NCI-H774 (cell line): ENCODE results near the gene KSR1.
"Not testable (repeated sequence)": the region's sequence is repeated elsewhere in the genome, so short reads cannot be mapped to it uniquely, and the experiment has no call there.

Source experiments
- DNase-seq: peaks from one replicate; lab custom pipeline; 2025; lab: John Stamatoyannopoulos, UW

Gene KSR1

GRCh38 chr17:27455914-27456680 is at the start of gene KSR1:
TSS of gene KSR1 (plus strand) at chr17:27456448. CDS start at chr17:27456644, 196 bp downstream.
- DNase-seq: peak; percentile 85

GRCh38 chr17:27407916-27408864 is 48.1 kb upstream of the KSR1 start:
- DNase-seq: no peak

DNA sequence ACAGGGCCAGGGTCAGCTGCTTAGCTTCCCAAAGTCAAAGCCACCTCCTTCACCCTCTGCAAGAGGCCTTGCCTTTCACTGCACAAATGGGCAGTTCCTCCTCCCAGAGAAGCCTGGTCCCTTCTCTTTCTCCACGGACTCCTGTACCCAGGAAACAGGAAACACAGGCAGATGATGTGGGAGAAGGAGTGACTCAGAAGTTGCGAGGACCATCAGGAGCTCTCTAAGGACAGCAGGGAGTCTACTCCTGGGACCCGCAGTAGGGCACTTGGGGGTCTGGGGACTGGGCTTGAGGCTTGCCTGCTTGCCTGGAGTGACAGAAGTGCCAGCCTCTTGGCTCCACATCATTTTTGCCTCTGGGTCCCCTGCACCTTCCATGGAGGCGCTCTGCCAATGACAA is 47.4 kb upstream of the KSR1 start:
- DNase-seq: no peak

- DNase-seq: not testable (repeated sequence)
Measured at GRCh38 chr17:27412158-27412557, 44.1 kb upstream of the KSR1 start.

DNA sequence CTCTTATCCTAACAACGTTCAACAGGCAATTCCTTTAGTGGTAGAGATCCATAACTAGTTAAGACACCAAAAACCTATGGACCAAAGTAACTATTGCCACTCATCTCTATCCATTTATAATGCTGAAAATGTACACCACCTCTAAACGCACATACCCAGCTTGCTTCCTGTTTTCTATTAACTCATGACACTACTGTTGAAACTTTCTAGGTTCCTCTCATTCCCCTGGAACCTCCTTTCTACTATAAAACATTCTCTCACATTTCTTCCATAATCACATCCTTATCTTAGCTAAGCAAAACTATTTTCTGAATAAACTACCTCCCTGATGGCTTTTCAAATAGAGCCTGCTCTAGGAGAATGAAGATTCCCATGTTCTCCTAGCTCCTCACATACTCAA is 42.9 kb upstream of the KSR1 start:
- DNase-seq: no peak

DNA sequence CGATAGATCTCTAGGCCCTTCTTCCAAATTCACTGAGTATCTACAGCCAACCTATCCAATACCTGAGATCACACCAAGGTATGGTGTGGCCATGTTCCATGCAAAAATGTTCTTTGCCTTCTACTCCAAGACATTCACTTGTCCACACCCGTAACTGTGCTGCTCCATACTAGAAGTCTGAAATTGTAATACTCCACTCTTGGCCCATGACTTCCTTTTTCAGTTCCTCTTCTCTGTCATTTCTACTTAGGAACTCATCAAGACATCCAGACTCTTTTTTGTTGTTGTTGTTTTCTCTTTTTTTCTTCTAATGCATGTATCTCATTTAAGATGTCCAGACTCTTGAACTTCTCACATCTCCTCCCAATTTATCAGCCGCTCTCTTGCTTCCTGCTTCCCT is 42.5 kb upstream of the KSR1 start:
- no peak for DNase-seq

DNA sequence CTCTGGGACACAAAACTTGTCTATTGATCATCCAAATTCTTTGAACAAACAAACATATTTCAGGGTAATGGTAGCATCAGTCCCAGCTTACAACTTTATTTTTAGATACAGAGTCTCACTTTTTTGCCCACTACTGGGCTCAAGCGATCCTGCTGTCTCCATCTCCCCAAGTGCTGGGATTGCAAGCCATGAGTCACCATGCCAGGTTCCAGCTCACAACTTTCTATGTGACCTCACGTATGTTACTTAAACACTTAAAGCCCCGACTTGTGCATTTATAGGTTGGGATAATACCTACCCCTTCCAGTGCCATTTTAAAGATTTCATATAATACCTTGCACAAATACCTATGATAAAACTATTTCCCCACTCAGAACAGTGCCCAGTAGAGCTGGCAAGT is 42.0 kb upstream of the KSR1 start:
- no peak for DNase-seq

GRCh38 chr17:27414694-27415093 is 41.6 kb upstream of the KSR1 start:
- DNase-seq: no peak

- no peak for DNase-seq
Measured at GRCh38 chr17:27415120-27415795, 41.0 kb upstream of the KSR1 start.

- no peak for DNase-seq
Measured at GRCh38 chr17:27417596-27418365, 38.5 kb upstream of the KSR1 start.

DNA sequence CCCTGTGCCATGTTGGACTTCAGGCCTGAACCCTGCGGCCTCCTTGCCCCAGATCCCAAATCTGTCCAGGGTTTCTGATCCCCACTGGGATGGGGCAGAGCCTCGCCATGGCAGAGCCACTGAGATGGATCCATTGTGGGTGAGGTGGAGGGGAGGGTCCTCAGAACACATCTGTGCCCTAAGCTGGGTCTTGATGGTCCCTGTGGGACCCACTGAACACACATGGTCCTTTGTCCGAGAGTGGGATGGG is 38.0 kb upstream of the KSR1 start:
- no peak for DNase-seq

DNA sequence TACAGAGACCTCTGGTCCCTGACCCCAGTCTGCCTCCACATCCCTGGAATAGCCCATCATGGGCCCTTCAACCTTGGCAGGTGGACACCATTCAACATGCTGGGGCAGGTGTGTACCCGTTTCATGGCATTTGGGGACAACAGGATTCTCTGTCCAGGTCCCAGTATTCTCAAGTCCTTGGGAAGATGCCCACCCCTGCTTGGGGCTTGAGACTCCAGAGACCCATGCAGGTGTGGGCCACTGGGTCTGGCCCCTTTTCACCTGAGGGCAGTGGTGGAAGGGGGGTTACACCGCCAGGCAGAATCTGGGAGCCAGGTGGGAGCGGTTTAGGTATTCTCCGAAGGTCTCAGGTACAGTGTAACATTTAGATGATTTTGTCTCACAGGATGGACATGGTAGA is 37.1 kb upstream of the KSR1 start:
- no peak for DNase-seq

DNA sequence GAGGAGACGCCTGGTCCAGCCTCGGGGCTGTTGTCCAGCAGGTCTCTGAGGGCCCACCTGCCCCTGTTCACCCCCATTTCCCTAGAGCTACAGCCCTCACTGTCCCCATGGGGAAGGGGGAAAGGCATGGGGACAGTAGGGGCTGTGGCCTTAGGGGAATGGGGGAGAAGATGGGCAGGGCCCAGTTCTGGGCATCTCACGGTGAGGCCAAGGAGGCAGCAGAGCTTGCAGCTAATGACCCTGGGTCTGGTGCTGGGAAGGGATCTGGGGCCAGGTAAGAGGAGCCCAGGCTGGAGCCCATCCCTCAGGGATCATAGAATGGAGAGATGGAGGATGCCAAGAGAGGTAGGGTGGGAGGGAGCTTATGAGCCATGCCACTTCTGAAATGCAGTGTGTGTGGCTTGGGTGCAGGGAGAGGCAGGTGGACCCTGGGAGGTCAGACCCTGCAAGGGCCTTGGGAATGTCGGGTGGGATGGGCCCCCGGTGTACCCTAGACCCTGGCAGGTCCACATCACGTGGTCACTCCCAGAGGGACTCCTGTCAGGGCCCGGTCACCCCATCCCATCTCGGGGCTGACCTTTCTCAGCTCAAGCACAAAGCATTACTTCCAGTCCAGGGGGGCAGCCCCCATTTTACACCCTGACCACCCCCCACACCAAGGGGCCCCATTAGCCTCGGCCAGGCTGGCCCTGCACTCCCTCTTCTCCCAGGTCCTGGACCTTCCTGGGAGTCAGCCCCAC is 35.9 kb upstream of the KSR1 start:
- DNase-seq: no peak

DNA sequence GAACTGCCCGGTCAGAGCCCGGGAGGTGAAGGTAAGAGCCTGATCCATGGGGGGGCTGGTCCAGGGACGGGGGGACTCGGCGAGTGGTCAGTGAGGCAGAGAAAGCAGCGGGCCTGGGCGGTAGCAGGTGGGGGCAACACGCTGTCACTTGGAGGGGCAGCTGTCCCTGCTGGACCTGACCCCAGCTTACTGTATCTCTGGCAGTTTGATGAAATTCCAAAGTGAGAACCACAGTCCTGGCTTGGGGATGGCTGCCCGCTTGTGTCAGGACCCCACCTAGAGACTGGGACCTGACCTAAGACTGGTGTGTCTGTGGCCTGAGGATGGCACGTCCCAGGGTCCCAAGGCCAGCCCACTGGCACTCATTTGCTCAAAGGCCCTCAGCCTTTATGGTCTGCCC is 35.1 kb upstream of the KSR1 start:
- no peak for DNase-seq

DNA sequence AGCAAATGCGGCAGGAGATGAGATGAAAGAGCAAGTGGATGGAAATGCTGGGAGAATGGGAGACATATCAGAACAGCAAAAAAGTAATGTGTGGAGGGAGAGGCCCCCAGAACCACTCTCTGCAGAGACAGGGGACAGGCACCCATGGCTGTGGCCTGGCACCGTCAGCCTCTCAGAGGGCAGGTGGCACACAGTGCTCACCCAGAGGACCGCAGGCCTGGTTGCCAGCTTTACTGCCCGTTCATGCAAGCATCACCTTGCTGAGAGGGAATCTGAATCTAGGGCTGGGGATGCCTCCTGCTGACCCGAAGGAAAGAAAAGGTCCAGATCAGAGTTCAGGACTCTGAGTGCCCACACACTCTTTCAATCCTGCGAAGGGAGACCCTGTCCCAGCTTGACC is 34.6 kb upstream of the KSR1 start:
- not testable (repeated sequence) for DNase-seq

GRCh38 chr17:27422601-27423000 is 33.6 kb upstream of the KSR1 start:
- DNase-seq: no peak

- DNase-seq: no peak
Measured at GRCh38 chr17:27423651-27424050, 32.6 kb upstream of the KSR1 start.

DNA sequence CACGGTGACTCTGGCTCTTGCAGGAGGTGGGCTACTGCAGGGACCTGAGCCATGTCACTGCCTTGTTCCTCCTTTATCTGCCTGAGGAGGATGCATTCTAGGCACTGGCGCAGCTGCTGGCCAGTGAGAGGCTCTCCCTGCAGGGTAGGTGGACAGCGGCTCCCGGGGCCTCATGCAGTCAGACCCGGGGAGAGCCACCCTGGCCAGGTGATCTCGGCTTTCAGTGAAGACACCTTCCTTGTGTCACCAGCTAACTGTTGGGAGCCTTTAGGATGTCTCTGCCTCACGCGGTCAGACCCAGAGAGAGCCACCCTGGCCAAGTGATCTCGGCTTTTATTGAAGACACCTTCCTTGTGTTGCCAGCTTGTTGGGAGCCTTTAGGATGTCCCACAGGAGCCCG is 31.7 kb upstream of the KSR1 start:
- DNase-seq: no peak

GRCh38 chr17:27424941-27425340 is 31.3 kb upstream of the KSR1 start:
- no peak for DNase-seq

- DNase-seq: not testable (repeated sequence)
Measured at GRCh38 chr17:27425571-27425970, 30.7 kb upstream of the KSR1 start.

DNA sequence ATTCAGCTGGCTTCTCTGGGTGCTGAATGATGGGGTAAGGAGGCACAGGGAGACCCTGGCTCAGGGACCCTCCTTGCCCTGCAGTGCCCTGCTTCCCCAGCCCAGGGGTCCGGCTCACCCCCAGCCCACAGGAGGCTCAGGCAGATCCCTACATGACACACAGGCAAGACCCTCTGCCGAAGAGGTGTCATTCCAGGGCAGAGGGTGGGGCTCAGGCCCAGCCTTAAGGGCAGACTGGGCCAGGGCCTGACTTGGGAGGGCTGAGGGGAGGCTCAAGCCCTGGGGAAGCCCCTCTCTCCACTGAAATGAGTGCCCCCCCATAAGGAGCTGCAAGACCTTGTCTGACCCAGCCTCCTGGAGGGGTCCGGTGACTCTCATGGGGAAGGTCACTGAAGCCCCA is 30.3 kb upstream of the KSR1 start:
- no peak for DNase-seq
